Glutamatergic neuron (in vitro differentiated cells): ENCODE measurements around the gene STKLD1. TPM values are rescaled to one million over a fixed set of nuclear protein-coding genes. Genes with fewer than 3 reads are reported as not detected.

Experiments
- DNase-seq: peaks from one replicate; pipeline ENCODE4 v3.0.0; 2022
- H3K27ac Mint-ChIP-seq: one replicate; pipeline ENCODE4 v1.8.0; 2020; ENCODE audit warnings: mild to moderate bottlenecking, mixed read lengths, inconsistent platforms; ENCODE audit not compliant: unreplicated experiment
- H3K27me3 Mint-ChIP-seq: one replicate; pipeline ENCODE4 v1.8.0; 2020; ENCODE audit warnings: mild to moderate bottlenecking, moderate library complexity, mixed read lengths, inconsistent platforms; ENCODE audit not compliant: unreplicated experiment
- H3K36me3 Mint-ChIP-seq: one replicate; pipeline ENCODE4 v1.8.0; 2020; ENCODE audit warnings: mild to moderate bottlenecking, mixed read lengths, inconsistent platforms; ENCODE audit not compliant: unreplicated experiment
- H3K4me1 Mint-ChIP-seq: one replicate; pipeline ENCODE4 v1.8.0; 2020; ENCODE audit warnings: mild to moderate bottlenecking, low read depth, mixed read lengths, inconsistent platforms; ENCODE audit not compliant: unreplicated experiment
- H3K4me3 Mint-ChIP-seq: one replicate; pipeline ENCODE4 v1.8.0; 2020; ENCODE audit warnings: mild to moderate bottlenecking, mixed read lengths, inconsistent platforms; ENCODE audit not compliant: unreplicated experiment
- H3K9me3 Mint-ChIP-seq: one replicate; pipeline ENCODE4 v1.8.0; 2020; ENCODE audit warnings: mild to moderate bottlenecking, moderate library complexity, mixed read lengths, inconsistent platforms; ENCODE audit not compliant: unreplicated experiment
- total RNA-seq: library from RNA; stranded (reverse); fragmentation: NEBNext Ultra II Directional; extraction: Animal tissue kit (Norgen Biotek cat#: 25700); gene quantifications from one replicate; pipeline ENCODE4 v1.2.1, GENCODE V29; 2021; ENCODE audit not compliant: unreplicated experiment
- TF ChIP-seq, protein P1 (sequence below): fragments of 200-600 bp; sonication (generic); IDR thresholded peaks from one replicate; pipeline ENCODE4 v1.5.0; 2021; ENCODE audit not compliant: partially characterized antibody, unreplicated experiment

STKLD1 gene
- total RNA-seq, 1 donor from 2014 or later: 2.6 TPM

GRCh38 chr9:133454943-133455673, 78.9 kb downstream of the STKLD1 start:
- peaks cover 4% of the 10 kb centered on the region for H3K27me3 Mint-ChIP-seq
- H3K27ac Mint-ChIP-seq: no peak overlapping the region
- H3K9me3 Mint-ChIP-seq: no peaks in the 10 kb centered on the region
- H3K4me3 Mint-ChIP-seq: no peak overlapping the region
- no peaks in the 10 kb centered on the region for H3K36me3 Mint-ChIP-seq
- DNase-seq: no peak
- TF ChIP-seq, protein P1, sequence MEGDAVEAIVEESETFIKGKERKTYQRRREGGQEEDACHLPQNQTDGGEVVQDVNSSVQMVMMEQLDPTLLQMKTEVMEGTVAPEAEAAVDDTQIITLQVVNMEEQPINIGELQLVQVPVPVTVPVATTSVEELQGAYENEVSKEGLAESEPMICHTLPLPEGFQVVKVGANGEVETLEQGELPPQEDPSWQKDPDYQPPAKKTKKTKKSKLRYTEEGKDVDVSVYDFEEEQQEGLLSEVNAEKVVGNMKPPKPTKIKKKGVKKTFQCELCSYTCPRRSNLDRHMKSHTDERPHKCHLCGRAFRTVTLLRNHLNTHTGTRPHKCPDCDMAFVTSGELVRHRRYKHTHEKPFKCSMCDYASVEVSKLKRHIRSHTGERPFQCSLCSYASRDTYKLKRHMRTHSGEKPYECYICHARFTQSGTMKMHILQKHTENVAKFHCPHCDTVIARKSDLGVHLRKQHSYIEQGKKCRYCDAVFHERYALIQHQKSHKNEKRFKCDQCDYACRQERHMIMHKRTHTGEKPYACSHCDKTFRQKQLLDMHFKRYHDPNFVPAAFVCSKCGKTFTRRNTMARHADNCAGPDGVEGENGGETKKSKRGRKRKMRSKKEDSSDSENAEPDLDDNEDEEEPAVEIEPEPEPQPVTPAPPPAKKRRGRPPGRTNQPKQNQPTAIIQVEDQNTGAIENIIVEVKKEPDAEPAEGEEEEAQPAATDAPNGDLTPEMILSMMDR: no peak
- peaks cover 5% of the 10 kb centered on the region for H3K4me1 Mint-ChIP-seq

Other genes starting within 250 kb of the STKLD1 start
- 1.3 TPM for gene GBGT1, start 212.5 kb upstream of the STKLD1 start, total RNA-seq
- gene OBP2B, start 167.1 kb upstream of the STKLD1 start, total RNA-seq: not detected
- not detected for gene ABO, start 101.2 kb upstream of the STKLD1 start, total RNA-seq
- gene SURF6, start 40.2 kb upstream of the STKLD1 start, total RNA-seq: 15.0 TPM
- gene MED22, start 28.2 kb upstream of the STKLD1 start, total RNA-seq: 35.7 TPM
- 1,442 TPM for gene RPL7A, start 28.1 kb upstream of the STKLD1 start, total RNA-seq
- gene SURF1, start 19.9 kb upstream of the STKLD1 start, total RNA-seq: 56.1 TPM
- 24.0 TPM for gene SURF2, start 19.8 kb upstream of the STKLD1 start, total RNA-seq
- 111 TPM for gene SURF4, start 306 bp upstream of the STKLD1 start, total RNA-seq
- 20.4 TPM for gene REXO4, start 41.6 kb downstream of the STKLD1 start, total RNA-seq
- gene ADAMTS13, start 46.0 kb downstream of the STKLD1 start, total RNA-seq: 27.9 TPM
- gene CACFD1, start 83.6 kb downstream of the STKLD1 start, total RNA-seq: 45.4 TPM
- 104 TPM for gene SLC2A6, start 102.7 kb downstream of the STKLD1 start, total RNA-seq
- gene MYMK, start 148.6 kb downstream of the STKLD1 start, total RNA-seq: not detected
- 1.3 TPM for gene ADAMTSL2, start 158.3 kb downstream of the STKLD1 start, total RNA-seq
- 0.51 TPM for gene FAM163B, start 233.0 kb downstream of the STKLD1 start, total RNA-seq